D721Med (cell line): ENCODE results near the gene GNAQ.
"Not testable (repeated sequence)": the region's sequence is repeated elsewhere in the genome, so short reads cannot be mapped to it uniquely, and the experiment has no call there.

Source experiments
- DNase-seq: peaks from one replicate; pipeline ENCODE4 v3.0.0; 2011; ENCODE audit warnings: low spot score; ENCODE audit not compliant: insufficient read length
- FAIRE-seq: peaks from 2 replicates; lab custom pipeline; 2011; peaks lifted over from hg19 to GRCh38; lab: Jason Lieb, UNC
- CTCF ChIP-seq: IDR thresholded peaks from 2 replicates; pipeline ENCODE4 v1.5.1; 2012; ENCODE audit warnings: mild to moderate bottlenecking, control low read depth; ENCODE audit not compliant: insufficient read depth; ENCODE audit errors: missing control alignments

Gene GNAQ

GRCh38 chr9:77705636-77706035 is 326.0 kb downstream of the GNAQ start:
- DNase-seq (no peak), FAIRE-seq (no peak)
- TF ChIP-seq CTCF, result no peak

- not testable (repeated sequence) for FAIRE-seq, DNase-seq
Measured at GRCh38 chr9:77702521-77703390, 328.9 kb downstream of the GNAQ start.

GRCh38 chr9:77697238-77697984 is 334.2 kb downstream of the GNAQ start:
- no peak for FAIRE-seq
- TF ChIP-seq CTCF, result no peak
- DNase-seq, result no peak

- FAIRE-seq, DNase-seq: not testable (repeated sequence)
Measured at GRCh38 chr9:77690723-77691122, 340.9 kb downstream of the GNAQ start.

GRCh38 chr9:77690119-77690518 is 341.5 kb downstream of the GNAQ start:
- FAIRE-seq, DNase-seq: not testable (repeated sequence)

- not testable (repeated sequence) for FAIRE-seq, DNase-seq
Measured at GRCh38 chr9:77687737-77688136, 343.9 kb downstream of the GNAQ start.

- no peak for DNase-seq
- no peak for TF ChIP-seq CTCF
- no peak for FAIRE-seq
Measured at GRCh38 chr9:77680581-77680980, 351.0 kb downstream of the GNAQ start.

- no peak for DNase-seq
- no peak for FAIRE-seq
- no peak for TF ChIP-seq CTCF
Measured at GRCh38 chr9:77679661-77680368, 351.8 kb downstream of the GNAQ start.

GRCh38 chr9:77679088-77679487 is 352.5 kb downstream of the GNAQ start:
- TF ChIP-seq CTCF, result no peak
- FAIRE-seq (no peak), DNase-seq (no peak)
